SH-SY5Y (cell line): ENCODE results near the gene RASGEF1C.

Experiments
- GATA2 ChIP-seq: IDR thresholded peaks from 2 replicates; pipeline ENCODE4 v1.6.1; 2011; ENCODE audit warnings: mild to moderate bottlenecking, low read depth, low read length
- GATA3 ChIP-seq: IDR thresholded peaks from 2 replicates; pipeline ENCODE4 v1.6.1; 2011; ENCODE audit warnings: low read depth, mild to moderate bottlenecking, low read length, moderate library complexity

DNA sequence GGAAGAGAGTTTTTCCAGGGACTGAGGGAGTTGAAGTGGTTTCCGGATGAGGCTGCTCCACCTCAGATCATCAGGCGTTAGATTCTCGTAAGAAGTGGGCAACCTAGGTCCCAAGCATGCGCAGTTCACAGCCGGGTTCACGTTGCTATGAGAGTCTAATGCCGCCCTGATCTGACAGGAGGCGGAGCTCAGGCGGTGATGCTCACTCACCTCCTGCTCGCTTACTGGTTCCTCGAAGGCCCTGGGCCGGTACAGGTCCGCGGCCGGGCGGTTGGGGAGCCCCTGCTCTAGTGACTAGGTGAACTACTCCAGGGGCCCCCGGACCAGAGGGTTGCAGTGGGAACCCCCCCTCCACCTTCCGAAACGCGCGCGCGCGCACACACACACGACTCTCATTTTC lies 136.5 kb downstream of the RASGEF1C start:
- no peak for TF ChIP-seq GATA2
- TF ChIP-seq GATA3 = no peak
